Calu3 (cell line): ENCODE results near the gene CNGB1. TPM values are rescaled to one million over a fixed set of nuclear protein-coding genes. Genes with fewer than 3 reads are reported as not detected.

Source experiments
- BruUV-seq: library from RNA; stranded (reverse); fragments of 400-500 nt; replicated peaks from 2 replicates; lab custom pipeline; 2021; lab: Mats Ljungman, UMichigan
- CTCF ChIA-PET: fragments of 300-600 bp; sonication (Branson Sonifier 250); formaldehyde crosslinking; loops from one replicate; lab custom pipeline; 2022; ENCODE audit warnings: antibody characterized with exemption; lab: Charles Lee
- DNase-seq: peaks from one replicate; pipeline ENCODE4 v3.0.0; 2022
- H3K27ac Mint-ChIP-seq: one replicate; pipeline ENCODE4 v1.8.0; 2022; ENCODE audit warnings: mixed read lengths; ENCODE audit not compliant: unreplicated experiment
- H3K27me3 Mint-ChIP-seq: one replicate; pipeline ENCODE4 v1.8.0; 2022; ENCODE audit warnings: mixed read lengths; ENCODE audit not compliant: unreplicated experiment
- H3K36me3 Mint-ChIP-seq: one replicate; pipeline ENCODE4 v1.8.0; 2022; ENCODE audit warnings: mild to moderate bottlenecking, moderate library complexity, mixed read lengths; ENCODE audit not compliant: insufficient read depth, unreplicated experiment
- H3K4me1 Mint-ChIP-seq: one replicate; pipeline ENCODE4 v1.8.0; 2022; ENCODE audit warnings: mild to moderate bottlenecking, low read depth, mixed read lengths; ENCODE audit not compliant: unreplicated experiment
- H3K4me3 Mint-ChIP-seq: one replicate; pipeline ENCODE4 v1.8.0; 2022; ENCODE audit warnings: mild to moderate bottlenecking, low read depth, moderate library complexity, mixed read lengths; ENCODE audit not compliant: unreplicated experiment
- H3K9me3 Mint-ChIP-seq: one replicate; pipeline ENCODE4 v1.8.0; 2022; ENCODE audit warnings: low read depth, mixed read lengths; ENCODE audit not compliant: unreplicated experiment
- intact Hi-C: fragments of 100-400 bp; cut with micrococcal nuclease; formaldehyde crosslinking; loops from one replicate; pipeline ENCODE4 v1.10.0; 2022; ENCODE audit not compliant: unreplicated experiment
- total RNA-seq: library from RNA; stranded (reverse); gene quantifications from 2 replicates; pipeline ENCODE4 v1.2.3, GENCODE V29; 2022
- TF ChIP-seq, protein P1 (sequence below): fragments of 200-600 bp; IDR thresholded peaks from one replicate; pipeline ENCODE4 v1.8.0; 2022; ENCODE audit warnings: antibody characterized with exemption; ENCODE audit not compliant: unreplicated experiment

Gene CNGB1
- total RNA-seq, 1 experiment from 2014 or later = 0.19 TPM

DNA sequence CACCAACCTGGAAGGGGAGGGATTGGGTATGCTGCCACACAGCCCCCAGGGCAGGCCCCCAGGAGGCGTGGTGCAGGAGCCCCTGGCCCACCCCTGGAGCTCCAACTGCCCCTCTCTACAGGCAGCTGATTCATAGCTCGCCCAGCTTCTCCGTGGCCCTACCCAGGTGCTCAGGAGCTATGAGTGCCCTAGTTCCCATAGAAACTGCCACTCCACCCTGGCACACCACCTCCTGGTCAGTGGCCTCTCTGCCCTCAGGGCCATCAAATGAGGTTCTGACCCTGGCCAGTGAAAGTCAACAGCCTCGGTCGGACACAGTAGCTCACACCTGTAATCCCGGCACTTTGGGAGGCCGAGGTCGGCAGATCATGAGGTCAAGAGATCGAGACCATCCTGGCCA lies 18.0 kb downstream of the CNGB1 start:
- TF ChIP-seq, protein P1, sequence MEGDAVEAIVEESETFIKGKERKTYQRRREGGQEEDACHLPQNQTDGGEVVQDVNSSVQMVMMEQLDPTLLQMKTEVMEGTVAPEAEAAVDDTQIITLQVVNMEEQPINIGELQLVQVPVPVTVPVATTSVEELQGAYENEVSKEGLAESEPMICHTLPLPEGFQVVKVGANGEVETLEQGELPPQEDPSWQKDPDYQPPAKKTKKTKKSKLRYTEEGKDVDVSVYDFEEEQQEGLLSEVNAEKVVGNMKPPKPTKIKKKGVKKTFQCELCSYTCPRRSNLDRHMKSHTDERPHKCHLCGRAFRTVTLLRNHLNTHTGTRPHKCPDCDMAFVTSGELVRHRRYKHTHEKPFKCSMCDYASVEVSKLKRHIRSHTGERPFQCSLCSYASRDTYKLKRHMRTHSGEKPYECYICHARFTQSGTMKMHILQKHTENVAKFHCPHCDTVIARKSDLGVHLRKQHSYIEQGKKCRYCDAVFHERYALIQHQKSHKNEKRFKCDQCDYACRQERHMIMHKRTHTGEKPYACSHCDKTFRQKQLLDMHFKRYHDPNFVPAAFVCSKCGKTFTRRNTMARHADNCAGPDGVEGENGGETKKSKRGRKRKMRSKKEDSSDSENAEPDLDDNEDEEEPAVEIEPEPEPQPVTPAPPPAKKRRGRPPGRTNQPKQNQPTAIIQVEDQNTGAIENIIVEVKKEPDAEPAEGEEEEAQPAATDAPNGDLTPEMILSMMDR = no peak
- Mint-ChIP-seq H3K27ac (no peak overlapping the region), H3K9me3 (no peaks in the 10 kb centered on the region), H3K4me1 (no peaks in the 10 kb centered on the region), H3K4me3 (no peak overlapping the region), H3K27me3 (peaks cover 50% of the 10 kb centered on the region), H3K36me3 (no peaks in the 10 kb centered on the region)
- no TSS peak for BruUV-seq
- intact Hi-C loops = no loop called here
- no peak for DNase-seq
- CTCF ChIA-PET = no interaction called here

DNA sequence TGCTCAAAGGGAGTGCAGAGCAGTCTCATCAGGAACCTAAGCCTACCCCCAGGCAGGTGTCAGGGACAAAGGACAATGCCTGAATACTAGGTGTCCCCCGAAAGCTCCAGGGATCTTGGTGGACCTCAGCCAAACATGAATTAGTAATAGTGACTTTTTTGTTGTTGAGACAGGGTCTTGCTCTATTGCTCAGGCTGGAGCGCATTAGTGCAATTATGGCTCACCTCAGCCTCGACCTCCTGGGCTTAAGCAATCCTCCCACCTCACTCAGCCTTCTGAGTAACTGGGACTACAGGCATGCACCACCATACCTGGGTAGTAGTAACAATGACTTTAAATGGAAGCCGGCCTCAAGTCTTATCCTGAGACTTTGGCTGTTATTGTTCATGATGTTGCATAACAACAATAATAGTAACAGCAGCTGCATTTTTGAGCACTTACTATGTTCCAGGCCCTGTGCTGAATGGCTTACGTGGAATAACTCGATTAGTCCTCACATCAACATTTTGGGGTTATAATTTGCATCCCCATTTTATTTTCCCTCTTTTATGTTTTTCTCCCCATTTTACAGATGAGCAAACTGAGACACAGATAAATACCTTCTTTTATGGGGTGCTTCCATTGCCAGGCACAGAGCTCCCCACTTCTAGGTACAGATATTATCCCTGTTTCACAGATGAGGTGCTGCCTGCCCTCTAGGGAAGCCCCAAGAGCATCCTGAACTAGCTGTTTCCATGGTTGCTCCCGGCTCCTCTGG lies 19.5 kb downstream of the CNGB1 start:
- no TSS peak for BruUV-seq
- H3K4me1 Mint-ChIP-seq = no peaks in the 10 kb centered on the region
- CTCF ChIA-PET = no interaction called here
- no peak overlapping the region for H3K27ac Mint-ChIP-seq
- peaks cover 50% of the 10 kb centered on the region for H3K27me3 Mint-ChIP-seq
- TF ChIP-seq, protein P1 = no peak
- no peak for DNase-seq
- no peaks in the 10 kb centered on the region for H3K9me3 Mint-ChIP-seq
- intact Hi-C loops = no loop called here
- no peaks in the 10 kb centered on the region for H3K36me3 Mint-ChIP-seq
- no peak overlapping the region for H3K4me3 Mint-ChIP-seq

DNA sequence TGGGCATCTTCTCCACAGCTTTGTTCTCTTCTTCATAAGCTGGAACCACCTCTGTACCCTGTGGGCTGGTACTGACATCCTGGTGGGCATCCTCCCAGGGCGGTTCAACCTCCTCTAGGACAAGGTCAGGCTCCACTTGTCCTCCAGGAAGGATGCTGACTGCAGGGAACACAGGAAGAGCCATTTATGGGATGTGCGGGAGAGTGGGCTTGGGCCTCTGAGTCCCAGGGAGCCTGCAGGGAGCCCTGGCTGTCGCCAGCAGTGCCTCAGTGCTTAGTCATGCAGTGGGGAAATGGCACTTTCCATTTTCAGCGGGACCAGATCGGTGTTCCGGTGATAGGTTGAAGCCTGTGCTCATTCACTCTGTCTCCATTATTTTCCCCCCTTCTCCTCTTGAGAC lies 20.5 kb downstream of the CNGB1 start:
- Mint-ChIP-seq H3K36me3 (no peaks in the 10 kb centered on the region), H3K27me3 (peaks cover 43% of the 10 kb centered on the region), H3K4me3 (no peak overlapping the region), H3K27ac (no peak overlapping the region), H3K4me1 (no peaks in the 10 kb centered on the region), H3K9me3 (no peaks in the 10 kb centered on the region)
- BruUV-seq = no TSS peak
- intact Hi-C loops = no loop called here
- TF ChIP-seq, protein P1 = no peak
- CTCF ChIA-PET = interaction anchor here (0.6 kb wide), 1 partner anchor 28 kb away, joined by 6 read pairs; no protein-coding TSS in a partner anchor
- DNase-seq = no peak

DNA sequence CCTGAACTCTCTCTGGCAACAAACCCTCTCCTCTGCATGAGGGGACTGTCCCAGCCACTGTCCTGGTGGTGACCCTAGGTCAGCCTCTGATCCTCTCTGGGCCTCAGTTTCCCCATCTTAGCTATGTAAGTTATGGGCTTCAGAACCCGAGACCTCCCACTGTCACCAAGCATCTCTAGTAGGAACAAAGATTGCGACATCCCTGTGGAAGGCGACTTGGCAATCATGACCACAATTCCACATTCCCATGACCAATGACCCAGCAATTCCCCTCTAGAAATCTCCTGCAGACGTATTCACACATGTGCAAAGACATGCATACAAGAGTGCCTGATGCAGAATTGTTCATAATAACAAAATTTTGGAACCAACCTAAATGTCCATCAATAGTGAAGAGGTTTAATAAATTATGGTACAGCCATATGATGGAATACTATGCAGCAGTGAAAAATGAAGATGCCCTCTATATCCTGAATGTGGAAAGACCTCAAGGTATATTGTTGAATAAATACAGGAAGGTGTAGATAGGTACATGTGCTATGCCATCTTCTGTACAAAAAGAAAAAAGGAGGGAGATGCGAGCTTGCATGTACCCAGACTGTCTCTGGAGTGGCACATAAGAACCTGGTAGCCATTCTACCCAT lies 21.2 kb downstream of the CNGB1 start:
- no TSS peak for BruUV-seq
- Mint-ChIP-seq H3K27ac (no peak overlapping the region), H3K4me3 (no peak overlapping the region), H3K27me3 (peaks cover 37% of the 10 kb centered on the region), H3K4me1 (no peaks in the 10 kb centered on the region), H3K36me3 (no peaks in the 10 kb centered on the region), H3K9me3 (no peaks in the 10 kb centered on the region)
- intact Hi-C loops = no loop called here
- CTCF ChIA-PET = interaction anchor here (0.6 kb wide), 1 partner anchor 28 kb away, joined by 6 read pairs; no protein-coding TSS in a partner anchor
- TF ChIP-seq, protein P1 = no peak
- DNase-seq = no peak
